Fibroblast of lung (primary cell): ENCODE measurements around the gene HTT. TPM values are rescaled to one million over a fixed set of nuclear protein-coding genes. Genes with fewer than 3 reads are reported as not detected.

Experiments used
- DNase-seq, 2 donors: peaks; one replicate each; pipeline versions ENCODE4 v3.0.0 to v3.0.0-alpha.2; 2010; ENCODE audit warnings: low read depth in 2 of 2
- H2AFZ ChIP-seq: 2 replicates; pipeline ENCODE4 v1.5.1; 2012; ENCODE audit warnings: low read length, control low read depth, inconsistent platforms
- H3K27ac ChIP-seq: 2 replicates; pipeline ENCODE4 v1.5.1; 2011; ENCODE audit warnings: low read length, control low read depth; ENCODE audit not compliant: insufficient read depth
- H3K27me3 ChIP-seq: 2 replicates; pipeline ENCODE4 v1.5.1; 2011; ENCODE audit warnings: mild to moderate bottlenecking, low read length; ENCODE audit not compliant: control insufficient read depth, insufficient read depth
- H3K36me3 ChIP-seq: 2 replicates; pipeline ENCODE4 v1.5.1; 2011; ENCODE audit warnings: low read length; ENCODE audit not compliant: control insufficient read depth, insufficient read depth
- H3K4me1 ChIP-seq: 2 replicates; pipeline ENCODE4 v1.5.1; 2011; ENCODE audit warnings: low read length; ENCODE audit not compliant: control insufficient read depth, insufficient read depth; ENCODE audit errors: extremely low read depth
- H3K4me2 ChIP-seq: 2 replicates; pipeline ENCODE4 v1.5.1; 2011; ENCODE audit warnings: low read length, control low read depth; ENCODE audit not compliant: insufficient read depth; ENCODE audit errors: extremely low read depth
- H3K4me3 ChIP-seq, 4 experiments: fragments of 200-600 bp in 1 of 4; sonication (generic) in 1 of 4; replicated peaks in 1 of 4; 2 replicates each; pipeline ENCODE4 v1.5.1; 2011 to 2016; ENCODE audit warnings: low read length in 4 of 4, low read depth in 3 of 4, mild to moderate bottlenecking in 3 of 4, control low read depth in 2 of 4, inconsistent platforms in 1 of 4, mixed read lengths in 1 of 4; ENCODE audit not compliant: insufficient read depth in 1 of 4; ENCODE audit errors: control extremely low read depth in 1 of 4
- H3K79me2 ChIP-seq: 2 replicates; pipeline ENCODE4 v1.5.1; 2012; ENCODE audit warnings: mild to moderate bottlenecking, low read length, inconsistent platforms; ENCODE audit not compliant: control insufficient read depth, insufficient read depth
- H3K9ac ChIP-seq: 2 replicates; pipeline ENCODE4 v1.5.1; 2011; ENCODE audit warnings: mild to moderate bottlenecking, low read length, control low read depth; ENCODE audit not compliant: insufficient read depth
- H3K9me3 ChIP-seq: 2 replicates; pipeline ENCODE4 v1.5.1; 2012; ENCODE audit warnings: low read depth, low read length; ENCODE audit not compliant: control insufficient read depth, insufficient read depth
- H4K20me1 ChIP-seq: 2 replicates; pipeline ENCODE4 v1.5.1; 2011; ENCODE audit warnings: low read length; ENCODE audit not compliant: control insufficient read depth, insufficient read depth; ENCODE audit errors: extremely low read depth
- EZH2 ChIP-seq: IDR thresholded peaks from 2 replicates; pipeline ENCODE4 v1.5.1; 2012; ENCODE audit warnings: low read length, control low read depth, mild to moderate bottlenecking; ENCODE audit errors: missing control alignments
- polyA plus RNA-seq, 2 donors: library from polyadenylated mRNA; depleted of rRNA in 1 of 2; stranded (reverse) in 1 of 2; unstranded in 1 of 2; fragments of >200 nt; gene quantifications; 2 replicates each; pipeline ENCODE4 v1.2.1, GENCODE V29; 2011 to 2012; ENCODE audit warnings: missing spikeins in 1 of 2
- total RNA-seq: library from RNA; depleted of rRNA; stranded (reverse); fragments of >200 nt; gene quantifications from 2 replicates; pipeline ENCODE4 v1.2.1, GENCODE V29; 2014
- TF ChIP-seq, protein P1 (sequence below), 2 donors: IDR thresholded peaks in 1 of 2; conservative IDR thresholded peaks in 1 of 2; 1 replicate in 1 of 2; 2 replicates in 1 of 2; pipeline ENCODE4 v1.5.1; 2011 to 2012; ENCODE audit warnings: low read length in 2 of 2, control low read depth in 1 of 2, inconsistent platforms in 1 of 2, low read depth in 1 of 2, mild to moderate bottlenecking in 1 of 2

Gene HTT
- total and polyA plus RNA-seq, 2 donors (not counting 1 experiment from before 2014, with no cell fraction given), result 13.2 to 41.8 TPM

DNA sequence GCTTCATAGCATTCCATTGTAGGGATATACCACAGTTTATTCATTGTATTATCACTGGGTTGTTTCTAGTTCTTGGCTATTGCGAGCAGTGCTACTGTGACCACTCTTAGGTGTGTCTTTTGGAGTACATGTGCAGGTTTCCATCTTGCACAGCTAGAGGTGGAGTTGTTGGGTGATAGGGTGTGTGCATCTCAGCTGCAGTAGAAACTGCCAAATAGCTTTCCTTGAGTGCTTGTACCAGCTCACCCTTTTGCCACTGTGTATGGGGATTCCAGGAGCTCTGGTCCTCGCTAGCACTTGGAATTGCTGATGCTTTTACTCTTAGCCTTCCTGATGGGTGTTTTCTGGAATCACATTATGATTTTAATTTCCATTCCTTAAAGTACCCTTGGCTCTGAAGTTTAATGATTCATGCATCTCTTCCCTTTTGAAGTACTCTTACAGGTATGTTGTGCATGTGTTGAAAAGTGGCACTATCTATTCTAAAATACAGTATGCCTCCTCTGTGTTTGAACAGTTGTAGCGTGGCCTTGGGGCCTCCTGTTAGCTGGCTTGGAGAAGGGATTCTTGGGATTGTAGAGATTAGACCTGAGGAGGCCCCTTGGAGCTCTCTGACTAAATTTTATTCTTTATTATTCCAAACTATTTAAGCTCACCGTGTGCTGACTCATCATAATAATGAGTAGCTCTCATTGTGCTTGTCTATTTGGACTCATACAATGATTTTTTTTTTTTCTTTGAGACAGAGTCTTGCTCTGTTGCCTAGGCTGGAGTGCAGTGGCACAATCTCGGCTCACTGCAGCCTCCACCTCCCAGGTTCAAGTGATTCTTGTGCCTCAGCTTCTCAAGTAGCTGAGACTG, 38.4 kb downstream of the HTT start:
- TF ChIP-seq, protein P1, sequence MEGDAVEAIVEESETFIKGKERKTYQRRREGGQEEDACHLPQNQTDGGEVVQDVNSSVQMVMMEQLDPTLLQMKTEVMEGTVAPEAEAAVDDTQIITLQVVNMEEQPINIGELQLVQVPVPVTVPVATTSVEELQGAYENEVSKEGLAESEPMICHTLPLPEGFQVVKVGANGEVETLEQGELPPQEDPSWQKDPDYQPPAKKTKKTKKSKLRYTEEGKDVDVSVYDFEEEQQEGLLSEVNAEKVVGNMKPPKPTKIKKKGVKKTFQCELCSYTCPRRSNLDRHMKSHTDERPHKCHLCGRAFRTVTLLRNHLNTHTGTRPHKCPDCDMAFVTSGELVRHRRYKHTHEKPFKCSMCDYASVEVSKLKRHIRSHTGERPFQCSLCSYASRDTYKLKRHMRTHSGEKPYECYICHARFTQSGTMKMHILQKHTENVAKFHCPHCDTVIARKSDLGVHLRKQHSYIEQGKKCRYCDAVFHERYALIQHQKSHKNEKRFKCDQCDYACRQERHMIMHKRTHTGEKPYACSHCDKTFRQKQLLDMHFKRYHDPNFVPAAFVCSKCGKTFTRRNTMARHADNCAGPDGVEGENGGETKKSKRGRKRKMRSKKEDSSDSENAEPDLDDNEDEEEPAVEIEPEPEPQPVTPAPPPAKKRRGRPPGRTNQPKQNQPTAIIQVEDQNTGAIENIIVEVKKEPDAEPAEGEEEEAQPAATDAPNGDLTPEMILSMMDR (conservative IDR thresholded peaks at IDR 0.05 in 1 of 2, IDR thresholded peaks at IDR 0.05 in 1 of 2; ENCODE audit: low read depth in 1 of 2, low read length in 2 of 2), result no peak
- no peak for TF ChIP-seq EZH2
- no peaks in the 10 kb centered on the region for H4K20me1 ChIP-seq

DNA sequence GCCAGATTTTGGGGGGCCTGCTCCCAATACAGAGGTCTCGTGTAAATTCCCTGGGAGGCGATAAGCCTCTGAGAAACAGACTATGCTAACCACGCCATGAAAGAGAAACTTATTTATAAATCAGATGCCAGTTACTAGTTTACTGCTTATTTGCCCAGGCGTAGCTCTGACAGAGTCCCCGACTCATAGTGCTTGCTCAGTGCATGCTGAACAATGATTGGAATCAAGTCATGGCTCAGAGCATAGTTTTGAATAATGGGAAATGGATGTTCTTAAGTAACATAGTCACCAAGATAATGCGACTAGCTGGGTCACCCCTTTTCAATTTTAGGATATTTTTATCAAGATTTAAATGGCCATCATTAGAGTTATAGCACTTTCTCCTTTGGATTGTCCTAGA, 39.9 kb downstream of the HTT start:
- Histone ChIP-seq H3K27me3 (no peaks in the 10 kb centered on the region), H3K4me3 (no peak overlapping the region), H4K20me1 (no peaks in the 10 kb centered on the region), H3K4me1 (peaks cover 3% of the 10 kb centered on the region), H3K27ac (no peak overlapping the region), H3K4me2 (no peak overlapping the region), H3K9ac (no peak overlapping the region), H3K9me3 (no peaks in the 10 kb centered on the region), H2AFZ (no peak overlapping the region), H3K36me3 (peaks cover 14% of the 10 kb centered on the region), H3K79me2 (no peaks in the 10 kb centered on the region)
- no peak for DNase-seq
- TF ChIP-seq, protein P1 (conservative IDR thresholded peaks at IDR 0.05 in 1 of 2, IDR thresholded peaks at IDR 0.05 in 1 of 2; ENCODE audit: low read depth in 1 of 2, low read length in 2 of 2), result no peak
- no peak for TF ChIP-seq EZH2

More for the DNA sequence above, 38.4 kb downstream of the HTT start:
- Histone ChIP-seq H3K36me3 (peaks cover 14% of the 10 kb centered on the region), H3K4me3 (no peak overlapping the region), H3K79me2 (no peaks in the 10 kb centered on the region), H3K4me1 (peaks cover 5% of the 10 kb centered on the region), H2AFZ (no peak overlapping the region), H3K4me2 (no peak overlapping the region), H3K9me3 (no peaks in the 10 kb centered on the region), H3K9ac (no peak overlapping the region), H3K27me3 (no peaks in the 10 kb centered on the region), H3K27ac (no peak overlapping the region)
- peak in 1 of 2 donors; percentile 53 for DNase-seq

DNA sequence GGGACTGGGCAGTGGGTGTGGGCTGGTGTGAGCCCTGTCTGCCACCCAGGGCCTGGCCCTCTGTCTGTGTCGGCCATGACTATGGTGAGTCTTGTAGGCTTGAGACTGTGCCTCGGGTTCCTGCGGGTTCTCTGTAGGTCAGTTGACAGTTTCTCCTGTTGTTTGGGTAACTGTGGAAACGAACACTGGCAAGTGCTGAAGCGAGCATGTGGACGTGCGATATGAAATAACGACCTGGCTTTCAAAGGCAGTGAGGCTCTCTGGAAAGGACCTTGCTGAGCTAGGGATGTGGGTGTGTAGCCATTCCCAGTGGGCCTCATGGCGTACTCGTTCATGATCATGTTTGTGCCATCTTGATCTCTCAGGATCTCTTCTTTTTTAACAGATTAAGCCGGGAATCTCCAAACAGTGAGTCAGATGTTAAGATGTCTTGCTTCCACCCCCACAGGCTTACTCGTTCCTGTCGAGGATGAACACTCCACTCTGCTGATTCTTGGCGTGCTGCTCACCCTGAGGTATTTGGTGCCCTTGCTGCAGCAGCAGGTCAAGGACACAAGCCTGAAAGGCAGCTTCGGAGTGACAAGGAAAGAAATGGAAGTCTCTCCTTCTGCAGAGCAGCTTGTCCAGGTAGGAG, 41.3 kb downstream of the HTT start:
- Histone ChIP-seq H3K4me1 (peaks cover 3% of the 10 kb centered on the region), H3K27me3 (no peaks in the 10 kb centered on the region), H3K9ac (no peak overlapping the region), H3K36me3 (peaks cover 14% of the 10 kb centered on the region), H3K4me3 (no peak overlapping the region), H2AFZ (no peak overlapping the region), H3K27ac (no peak overlapping the region), H4K20me1 (no peaks in the 10 kb centered on the region), H3K4me2 (no peak overlapping the region), H3K79me2 (no peaks in the 10 kb centered on the region), H3K9me3 (no peaks in the 10 kb centered on the region)
- TF ChIP-seq, protein P1 (conservative IDR thresholded peaks at IDR 0.05 in 1 of 2, IDR thresholded peaks at IDR 0.05 in 1 of 2; ENCODE audit: low read depth in 1 of 2, low read length in 2 of 2), result no peak
- TF ChIP-seq EZH2, result no peak
- peak in 1 of 2 donors; percentile 60 for DNase-seq
